Liver (tissue), 9 donors: ENCODE measurements around the gene ZKSCAN5. TPM values are rescaled to one million over a fixed set of nuclear protein-coding genes. Genes with fewer than 3 reads are reported as not detected.

Source experiments
- DNase-seq: peaks from one replicate; pipeline ENCODE4 v3.0.0-alpha.2; 2017; ENCODE audit warnings: low spot score
- H3K27ac ChIP-seq, 2 donors: one replicate each; pipeline ENCODE4 v1.7.0; 2013; ENCODE audit warnings: inconsistent platforms in 2 of 2, low read length in 2 of 2, control low read depth in 1 of 2, low read depth in 1 of 2, mild to moderate bottlenecking in 1 of 2
- H3K27me3 ChIP-seq, 4 donors: one replicate each; pipeline versions ENCODE4 v1.6.1 to v1.7.0; 2013; ENCODE audit warnings: low read length in 3 of 4, inconsistent platforms in 1 of 4, mild to moderate bottlenecking in 1 of 4, moderate library complexity in 1 of 4; ENCODE audit not compliant: control insufficient read depth in 4 of 4, insufficient read depth in 4 of 4
- H3K36me3 ChIP-seq, 4 donors: one replicate each; pipeline versions ENCODE4 v1.6.1 to v1.7.0; 2013; ENCODE audit warnings: low read length in 3 of 4, mild to moderate bottlenecking in 3 of 4, low read depth in 1 of 4, moderate library complexity in 1 of 4; ENCODE audit not compliant: control insufficient read depth in 4 of 4, insufficient read depth in 3 of 4
- H3K4me1 ChIP-seq, 4 donors: one replicate each; pipeline versions ENCODE4 v1.6.1 to v1.7.0; 2013; ENCODE audit warnings: low read length in 3 of 4, mild to moderate bottlenecking in 3 of 4, moderate library complexity in 1 of 4; ENCODE audit not compliant: control insufficient read depth in 4 of 4, insufficient read depth in 4 of 4
- H3K4me3 ChIP-seq, 3 donors: one replicate each; pipeline versions ENCODE4 v1.6.1 to v1.7.0; 2013; ENCODE audit warnings: low read length in 3 of 3, control low read depth in 1 of 3, low read depth in 1 of 3, mild to moderate bottlenecking in 1 of 3
- H3K9ac ChIP-seq, 2 donors: one replicate each; pipeline ENCODE4 v1.7.0; 2013; ENCODE audit warnings: low read length in 2 of 2, mild to moderate bottlenecking in 2 of 2, moderate library complexity in 2 of 2, control low read depth in 1 of 2, low read depth in 1 of 2
- H3K9me3 ChIP-seq, 4 donors: one replicate each; pipeline versions ENCODE4 v1.6.1 to v1.7.0; 2013; ENCODE audit warnings: low read length in 3 of 4; ENCODE audit not compliant: control insufficient read depth in 4 of 4
- ATF3 ChIP-seq: IDR thresholded peaks from 2 replicates; pipeline ENCODE4 v1.6.1; 2016; ENCODE audit warnings: antibody characterized with exemption
- FOXA1 ChIP-seq: IDR thresholded peaks from 2 replicates; pipeline ENCODE4 v1.6.1; 2016; ENCODE audit warnings: antibody characterized with exemption
- FOXA2 ChIP-seq: IDR thresholded peaks from 2 replicates; pipeline ENCODE4 v1.6.1; 2016; ENCODE audit warnings: antibody characterized with exemption
- GABPA ChIP-seq, 2 donors: IDR thresholded peaks in 1 of 2; conservative IDR thresholded peaks in 1 of 2; 2 replicates each; pipeline ENCODE4 v1.6.1; 2016; ENCODE audit warnings: antibody characterized with exemption in 2 of 2, mild to moderate bottlenecking in 1 of 2, moderate library complexity in 1 of 2
- HNF4A ChIP-seq, 2 donors: conservative IDR thresholded peaks; 2 replicates each; pipeline ENCODE4 v1.6.1; 2016; ENCODE audit warnings: antibody characterized with exemption in 2 of 2, mild to moderate bottlenecking in 2 of 2
- HNF4G ChIP-seq: IDR thresholded peaks from 2 replicates; pipeline ENCODE4 v1.6.1; 2016; ENCODE audit warnings: antibody characterized with exemption
- MAX ChIP-seq: IDR thresholded peaks from 2 replicates; pipeline ENCODE4 v1.6.1; 2016; ENCODE audit warnings: antibody characterized with exemption
- REST ChIP-seq: IDR thresholded peaks from 2 replicates; pipeline ENCODE4 v1.6.1; 2016; ENCODE audit warnings: antibody characterized with exemption, mild to moderate bottlenecking
- YY1 ChIP-seq: IDR thresholded peaks from 2 replicates; pipeline ENCODE4 v1.6.1; 2016; ENCODE audit warnings: antibody characterized with exemption, mild to moderate bottlenecking
- ZBTB33 ChIP-seq: IDR thresholded peaks from 2 replicates; pipeline ENCODE4 v1.6.1; 2016; ENCODE audit warnings: antibody characterized with exemption
- WGBS: extraction: QIAGEN DNeasy Blood & Tissue Kit; methylation state at CpG from one replicate; pipeline ENCODE4 v1.1.7; 2013; 5-methylcytosine and 5-hydroxymethylcytosine counted together
- polyA plus RNA-seq, 2 donors: library from polyadenylated mRNA; stranded (reverse) in 1 of 2; unstranded in 1 of 2; fragments of 200-250 nt in 1 of 2; fragments of >200 nt in 1 of 2; fragmentation: Nextera tagmentation in 1 of 2; extraction: Ambion mirVana in 1 of 2; gene quantifications; one replicate each; pipeline versions ENCODE4 v1.2.1 to v1.2.3, GENCODE V29; 2013 to 2015
- total RNA-seq, 2 donors: library from RNA; depleted of rRNA; stranded (reverse); fragments of >200 nt; gene quantifications; one replicate each; pipeline ENCODE4 v1.2.3, GENCODE V29; 2014
- donor health status: healthy.
- donor health status: healthy.
- donor health status: healthy.
- donor health status: healthy.
- donor health status: healthy.

The ZKSCAN5 gene
- total and polyA plus RNA-seq, 4 donors, result 1.7 to 5.4 (median 3.4) TPM

- Histone ChIP-seq H3K9me3 (no peaks in the 10 kb centered on the region), H3K9ac (no peak overlapping the region), H3K27ac (no peak overlapping the region), H3K36me3 (peaks cover 10 to 50% (median 48%) of the 10 kb centered on the region in 4 donors), H3K4me3 (no peak overlapping the region), H3K27me3 (no peaks in the 10 kb centered on the region), H3K4me1 (peaks cover 3 to 12% (median 9%) of the 10 kb centered on the region in 4 donors)
- no peak for TF ChIP-seq HNF4G
- no peak for TF ChIP-seq YY1
- no peak for TF ChIP-seq ATF3
- no peak for TF ChIP-seq ZBTB33
- TF ChIP-seq GABPA (IDR thresholded peaks at IDR 0.05 in 1 of 2, conservative IDR thresholded peaks at IDR 0.05 in 1 of 2), result no peak
- 100% methylated on average over 2 of the region's 2 CpGs for WGBS
- no peak for DNase-seq
Observed at GRCh38 chr7:99561737-99562051, 57.2 kb downstream of the ZKSCAN5 start.

GRCh38 chr7:99562114-99562784 lies 57.8 kb downstream of the ZKSCAN5 start:
- Histone ChIP-seq H3K36me3 (peaks cover 10 to 50% (median 48%) of the 10 kb centered on the region in 4 donors), H3K9ac (no peak overlapping the region), H3K27ac (no peak overlapping the region), H3K4me1 (peaks cover 3 to 8% (median 6%) of the 10 kb centered on the region in 4 donors), H3K27me3 (no peaks in the 10 kb centered on the region), H3K4me3 (no peak overlapping the region), H3K9me3 (no peaks in the 10 kb centered on the region)
- 90% methylated on average over 9 of the region's 9 CpGs for WGBS
- DNase-seq, result no peak
- TF ChIP-seq ZBTB33, result no peak
- TF ChIP-seq YY1, result no peak
- TF ChIP-seq FOXA2, result no peak
- no peak for TF ChIP-seq HNF4A (conservative IDR thresholded peaks at IDR 0.05)
- TF ChIP-seq REST, result no peak
- no peak for TF ChIP-seq FOXA1
- TF ChIP-seq GABPA (IDR thresholded peaks at IDR 0.05 in 1 of 2, conservative IDR thresholded peaks at IDR 0.05 in 1 of 2), result no peak
- no peak for TF ChIP-seq MAX
